ENCODE data around the gene MAP2. TPM values are rescaled to one million over a fixed set of nuclear protein-coding genes. Genes with fewer than 3 reads are reported as not detected.

The MAP2 gene
- total RNA-seq, 1 donor from 2014 or later: 58.1 TPM

GRCh38 chr2:209523041-209523740 is 99.3 kb downstream of the MAP2 start:
- Histone ChIP-seq H3K4me3 (ENCODE audit: low read depth, low read length) (no peak overlapping the region), H3K27me3 (ENCODE audit: control insufficient read depth, insufficient read depth, low read length) (no peaks in the 10 kb centered on the region), H3K36me3 (ENCODE audit: control insufficient read depth, insufficient read depth, low read length) (no peaks in the 10 kb centered on the region)
- no peak for TF ChIP-seq CTCF (IDR thresholded peaks at IDR 0.05; ENCODE audit: insufficient read depth, low read length, poor library complexity, severe bottlenecking)
- DNase-seq (ENCODE audit: low read depth): no peak

GRCh38 chr2:209523867-209524266 is 100.0 kb downstream of the MAP2 start:
- H3K36me3 ChIP-seq (ENCODE audit: control insufficient read depth, insufficient read depth, low read length): no peaks in the 10 kb centered on the region
- H3K27me3 ChIP-seq (ENCODE audit: control insufficient read depth, insufficient read depth, low read length): no peaks in the 10 kb centered on the region
- H3K4me3 ChIP-seq (ENCODE audit: low read depth, low read length): no peak overlapping the region
- TF ChIP-seq CTCF (IDR thresholded peaks at IDR 0.05; ENCODE audit: insufficient read depth, low read length, poor library complexity, severe bottlenecking): no peak
- DNase-seq (ENCODE audit: low read depth): peak; percentile 28

DNA sequence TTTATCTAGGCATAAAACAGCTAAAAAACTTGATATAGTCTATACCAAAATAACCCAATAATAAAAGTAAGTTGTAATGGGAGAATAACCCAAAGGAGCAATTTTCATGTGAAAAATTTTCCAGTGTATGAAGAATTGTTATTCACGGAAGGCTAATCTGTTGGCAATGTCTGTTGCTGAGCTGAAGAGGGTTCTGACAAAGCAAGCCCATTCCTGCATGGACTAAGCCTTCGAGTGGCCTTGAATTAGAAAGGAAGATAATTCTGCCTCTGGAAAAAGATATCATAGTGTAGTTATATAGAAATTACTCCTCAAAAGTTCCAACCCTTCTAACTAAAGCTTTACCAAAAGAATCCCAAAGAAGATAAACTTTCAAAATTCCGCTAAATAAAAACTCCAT is 101.5 kb downstream of the MAP2 start:
- no peak for DNase-seq (ENCODE audit: low read depth)
- TF ChIP-seq CTCF (IDR thresholded peaks at IDR 0.05; ENCODE audit: insufficient read depth, low read length, poor library complexity, severe bottlenecking): no peak
- H3K36me3 ChIP-seq (ENCODE audit: control insufficient read depth, insufficient read depth, low read length): no peaks in the 10 kb centered on the region
- H3K27me3 ChIP-seq (ENCODE audit: control insufficient read depth, insufficient read depth, low read length): no peaks in the 10 kb centered on the region
- H3K4me3 ChIP-seq (ENCODE audit: low read depth, low read length): no peak overlapping the region

GRCh38 chr2:209525834-209526281 is 102.0 kb downstream of the MAP2 start:
- no peak for TF ChIP-seq CTCF (IDR thresholded peaks at IDR 0.05; ENCODE audit: insufficient read depth, low read length, poor library complexity, severe bottlenecking)
- no peaks in the 10 kb centered on the region for H3K27me3 ChIP-seq (ENCODE audit: control insufficient read depth, insufficient read depth, low read length)
- peak; percentile 49 for DNase-seq (ENCODE audit: low read depth)
- no peaks in the 10 kb centered on the region for H3K36me3 ChIP-seq (ENCODE audit: control insufficient read depth, insufficient read depth, low read length)
- H3K4me3 ChIP-seq (ENCODE audit: low read depth, low read length): no peak overlapping the region

GRCh38 chr2:209526561-209526960 is 102.7 kb downstream of the MAP2 start:
- DNase-seq (ENCODE audit: low read depth): no peak
- Histone ChIP-seq H3K27me3 (ENCODE audit: control insufficient read depth, insufficient read depth, low read length) (no peaks in the 10 kb centered on the region), H3K4me3 (ENCODE audit: low read depth, low read length) (no peak overlapping the region), H3K36me3 (ENCODE audit: control insufficient read depth, insufficient read depth, low read length) (no peaks in the 10 kb centered on the region)
- TF ChIP-seq CTCF (IDR thresholded peaks at IDR 0.05; ENCODE audit: insufficient read depth, low read length, poor library complexity, severe bottlenecking): no peak

DNA sequence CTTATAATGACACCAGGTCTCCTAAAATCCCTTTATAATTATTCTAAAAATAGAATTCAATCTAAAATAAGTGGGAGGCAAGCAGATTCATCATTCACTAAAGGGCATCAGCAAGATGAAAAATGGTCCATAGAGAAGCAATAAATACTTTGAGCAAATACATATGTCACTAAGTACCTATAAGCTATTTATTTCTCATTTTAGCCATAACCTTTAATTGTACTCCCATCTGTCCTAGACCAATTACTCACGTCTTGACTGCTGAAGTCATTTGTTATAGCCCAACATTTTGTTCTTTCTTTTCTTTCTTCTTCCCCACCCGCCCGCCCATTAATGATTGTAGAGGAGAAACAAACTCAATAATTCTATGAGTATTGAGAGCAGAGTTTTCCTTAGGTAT is 105.7 kb downstream of the MAP2 start:
- no peak for TF ChIP-seq CTCF (IDR thresholded peaks at IDR 0.05; ENCODE audit: insufficient read depth, low read length, poor library complexity, severe bottlenecking)
- H3K36me3 ChIP-seq (ENCODE audit: control insufficient read depth, insufficient read depth, low read length): no peaks in the 10 kb centered on the region
- no peak for DNase-seq (ENCODE audit: low read depth)
- no peaks in the 10 kb centered on the region for H3K27me3 ChIP-seq (ENCODE audit: control insufficient read depth, insufficient read depth, low read length)
- no peak overlapping the region for H3K4me3 ChIP-seq (ENCODE audit: low read depth, low read length)
